Stomach (tissue), 9 donors: ENCODE measurements around the gene SERPINF2. TPM values are rescaled to one million over a fixed set of nuclear protein-coding genes. Genes with fewer than 3 reads are reported as not detected.

Experiments
- DNase-seq, 2 donors: peaks; one replicate each; pipeline versions ENCODE4 v3.0.0 to v3.0.0-alpha.2; 2013 to 2019
- H3K27ac ChIP-seq, 5 donors: fragments of 200-600 bp in 4 of 5; sonication (generic) in 4 of 5; one replicate each; pipeline ENCODE4 v1.5.1; 2013 to 2019; ENCODE audit warnings: mild to moderate bottlenecking in 1 of 5, moderate library complexity in 1 of 5
- H3K27me3 ChIP-seq, 3 donors: fragments of 200-600 bp; sonication (generic); one replicate each; pipeline ENCODE4 v1.5.1; 2017 to 2019; ENCODE audit warnings: mixed run types in 1 of 3
- H3K36me3 ChIP-seq, 4 donors: fragments of 200-600 bp; sonication (generic); 1 replicate in 3 of 4; 2 replicates in 1 of 4; pipeline ENCODE4 v1.5.1; 2016 to 2019
- H3K4me1 ChIP-seq, 4 donors: fragments of 200-600 bp; sonication (generic); one replicate each; pipeline ENCODE4 v1.5.1; 2016 to 2019
- H3K4me3 ChIP-seq, 4 donors: fragments of 200-600 bp; sonication (generic) in 3 of 4; one replicate each; pipeline ENCODE4 v1.5.1; 2016 to 2019; ENCODE audit warnings: mild to moderate bottlenecking in 1 of 4
- H3K9me3 ChIP-seq, 4 donors: fragments of 200-600 bp; sonication (generic); one replicate each; pipeline ENCODE4 v1.5.1; 2016 to 2019
- CTCF ChIP-seq, 7 experiments: fragments of 450-650 bp in 4 of 7; fragments of 200-600 bp in 3 of 7; sonication (generic) in 3 of 7; IDR thresholded peaks; one replicate each; pipeline ENCODE4 v1.5.1; 2016 to 2019; ENCODE audit warnings: antibody characterized with exemption in 7 of 7, control low read depth in 2 of 7, mild to moderate bottlenecking in 1 of 7
- EP300 ChIP-seq: sonication (generic); formaldehyde crosslinking; IDR thresholded peaks from one replicate; pipeline ENCODE4 v1.6.1; 2017; ENCODE audit warnings: antibody characterized with exemption
- POLR2A ChIP-seq, 4 donors: fragments of 450-650 bp; IDR thresholded peaks; one replicate each; pipeline ENCODE4 v1.6.1; 2016; ENCODE audit warnings: antibody characterized with exemption in 4 of 4, control low read depth in 2 of 4, mild to moderate bottlenecking in 1 of 4, moderate library complexity in 1 of 4
- POLR2AphosphoS5 ChIP-seq, 3 donors: sonication (generic); formaldehyde crosslinking; IDR thresholded peaks; one replicate each; pipeline ENCODE4 v1.6.1; 2016; ENCODE audit warnings: antibody characterized with exemption in 3 of 3
- WGBS, 5 donors: extraction: QIAGEN DNeasy Blood & Tissue Kit in 3 of 5; methylation state at CpG; one replicate each; pipeline versions ENCODE4 v1.1.5 to v1.1.7; 2013 to 2018; 5-methylcytosine and 5-hydroxymethylcytosine counted together
- intact Hi-C: fragments of 100-400 bp; cut with DNase I; formaldehyde crosslinking; loops from one replicate; pipeline ENCODE4 v1.15.1; 2023; ENCODE audit warnings: low total_unique reads
- polyA plus RNA-seq, 3 donors: library from polyadenylated mRNA; stranded (reverse); fragments of 200-250 nt; gene quantifications; one replicate each; pipeline ENCODE4 v1.2.3, GENCODE V29; 2013
- total RNA-seq, 5 donors: library from RNA; depleted of rRNA; stranded (reverse); fragments of >200 nt; gene quantifications; one replicate each; pipeline versions ENCODE4 v1.1.0 to v1.2.3, GENCODE V29; 2014 to 2016
- donor health status: healthy with polysubstance abuse.
- donor health status: Bipolar disorder and iron deficiency.
- donor health status: healthy.

SERPINF2 gene
- total and polyA plus RNA-seq, 8 donors: 0.45 to 5.2 (median 1.3) TPM

- Histone ChIP-seq H3K27me3 (no peaks in the 10 kb centered on the region), H3K36me3 (peaks cover 31 to 69% (median 63%) of the 10 kb centered on the region in 4 donors), H3K4me1 (peaks cover 37 to 79% (median 65%) of the 10 kb centered on the region in 4 donors), H3K9me3 (no peaks in the 10 kb centered on the region), H3K4me3 (no peak overlapping the region), H3K27ac (peak overlapping the region in 1 of 5 donors; percentile 88)
- DNase-seq: peak in 1 of 2 donors; percentile 3
- TF ChIP-seq CTCF (IDR thresholded peaks at IDR 0.05) (no peak), EP300 (no peak), POLR2AphosphoS5 (IDR thresholded peaks at IDR 0.05) (no peak), POLR2A (IDR thresholded peaks at IDR 0.05) (no peak)
- 86 to 92% (median 90%) methylated on average over 24 to 28 of the region's 28 CpGs for WGBS, 5 donors
- intact Hi-C loops: loop anchor here (10.0 kb wide), 1 partner anchor 47 kb away; no protein-coding TSS in a partner anchor
These were observed 14.6 kb upstream of the SERPINF2 start for GRCh38 chr17:1727876-1728630.

- WGBS, 5 donors: 40 to 82% (median 64%) methylated on average over 10 to 15 of the region's 15 CpGs
- Histone ChIP-seq H3K4me1 (peaks cover 27 to 64% (median 52%) of the 10 kb centered on the region in 4 donors), H3K9me3 (no peaks in the 10 kb centered on the region), H3K27me3 (no peaks in the 10 kb centered on the region), H3K27ac (peak overlapping the region; percentile 36 to 88 (median 82)), H3K36me3 (peaks cover 43 to 88% (median 82%) of the 10 kb centered on the region in 4 donors), H3K4me3 (peak overlapping the region in 3 of 4 donors; percentile 2 to 21 (median 3))
- TF ChIP-seq EP300 (no peak), POLR2A (IDR thresholded peaks at IDR 0.05) (no peak), POLR2AphosphoS5 (IDR thresholded peaks at IDR 0.05) (no peak), CTCF (IDR thresholded peaks at IDR 0.05) (no peak)
- intact Hi-C loops: loop anchor here (10.0 kb wide), 1 partner anchor 45 kb away; no protein-coding TSS in a partner anchor
- DNase-seq: no peak
These were observed 12.7 kb upstream of the SERPINF2 start for GRCh38 chr17:1729966-1730325.

- no peaks in the 10 kb centered on the region for H3K27me3 ChIP-seq
- WGBS, 5 donors: 65 to 83% (median 74%) methylated on average over 16 to 40 of the region's 40 CpGs
- peak; percentile 61 to 92 for DNase-seq
- peak overlapping the region; percentile 45 to 88 (median 82) for H3K27ac ChIP-seq
- peaks cover 23 to 58% (median 46%) of the 10 kb centered on the region in 4 donors for H3K4me1 ChIP-seq
- peaks cover 50 to 94% (median 88%) of the 10 kb centered on the region in 4 donors for H3K36me3 ChIP-seq
- no peaks in the 10 kb centered on the region for H3K9me3 ChIP-seq
- intact Hi-C loops: no loop called here
- TF ChIP-seq CTCF (IDR thresholded peaks at IDR 0.05) (no peak), EP300 (no peak), POLR2AphosphoS5 (IDR thresholded peaks at IDR 0.05) (peak; percentile 20 to 59 (median 49))
- H3K4me3 ChIP-seq: peak overlapping the region in 2 of 4 donors; percentile 2 to 21
These were observed 12.1 kb upstream of the SERPINF2 start for GRCh38 chr17:1730326-1731193.

GRCh38 chr17:1731194-1731506 is 11.5 kb upstream of the SERPINF2 start:
- Histone ChIP-seq H3K9me3 (no peaks in the 10 kb centered on the region), H3K4me3 (no peak overlapping the region), H3K27me3 (no peaks in the 10 kb centered on the region), H3K36me3 (peaks cover 55 to 97% (median 89%) of the 10 kb centered on the region in 4 donors), H3K27ac (peak overlapping the region in 4 of 5 donors; percentile 82 to 88 (median 83)), H3K4me1 (peaks cover 20 to 58% (median 46%) of the 10 kb centered on the region in 4 donors)
- 83 to 92% (median 88%) methylated on average over 2 to 10 of the region's 10 CpGs for WGBS, 5 donors
- TF ChIP-seq EP300 (no peak), POLR2A (IDR thresholded peaks at IDR 0.05) (no peak), CTCF (IDR thresholded peaks at IDR 0.05) (no peak), POLR2AphosphoS5 (IDR thresholded peaks at IDR 0.05) (no peak)
- no peak for DNase-seq
- intact Hi-C loops: no loop called here
